GM21390 (cell line): ENCODE results near the gene HAUS8.
"Not testable (repeated sequence)": the region's sequence is repeated elsewhere in the genome, so short reads cannot be mapped to it uniquely, and the experiment has no call there.

Experiments used
- ATAC-seq: cut with Tn5 transposase; IDR thresholded peaks from one replicate; pipeline ENCODE4 v1.9.1; 2021; ENCODE audit not compliant: unreplicated experiment

Gene HAUS8

GRCh38 chr19:17075035-17075863 is at the start of gene HAUS8, which contains the start of gene MYO9B:
HAUS8 (minus strand) TSS chr19:17075452; CDS start chr19:17075422, 30 bp downstream.
MYO9B (plus strand) TSS chr19:17075777; CDS start chr19:17101718, 25,941 bp downstream.
- ATAC-seq, result peak; percentile 64

- no peak for ATAC-seq
Measured at GRCh38 chr19:17124025-17124424, 48.8 kb upstream of the HAUS8 start.

- no peak for ATAC-seq
Measured at GRCh38 chr19:17123041-17123440, 47.8 kb upstream of the HAUS8 start.

GRCh38 chr19:17121736-17122293 is 46.6 kb upstream of the HAUS8 start:
- no peak for ATAC-seq

- no peak for ATAC-seq
Measured at GRCh38 chr19:17118957-17119356, 43.7 kb upstream of the HAUS8 start.

GRCh38 chr19:17116996-17117702 is 41.9 kb upstream of the HAUS8 start:
- ATAC-seq, result no peak

- ATAC-seq, result no peak
Measured at GRCh38 chr19:17114414-17114831, 39.2 kb upstream of the HAUS8 start.

- ATAC-seq, result no peak
Measured at GRCh38 chr19:17113127-17113785, 38.0 kb upstream of the HAUS8 start.

GRCh38 chr19:17112700-17113099 is 37.4 kb upstream of the HAUS8 start:
- ATAC-seq, result no peak

- no peak for ATAC-seq
Measured at GRCh38 chr19:17112271-17112670, 37.0 kb upstream of the HAUS8 start.

GRCh38 chr19:17111766-17112165 is 36.5 kb upstream of the HAUS8 start:
- ATAC-seq, result no peak

GRCh38 chr19:17110599-17110966 is 35.3 kb upstream of the HAUS8 start:
- no peak for ATAC-seq

- ATAC-seq, result no peak
Measured at GRCh38 chr19:17109962-17110598, 34.8 kb upstream of the HAUS8 start.

- no peak for ATAC-seq
Measured at GRCh38 chr19:17109300-17109699, 34.0 kb upstream of the HAUS8 start.

- no peak for ATAC-seq
Measured at GRCh38 chr19:17108453-17108784, 33.2 kb upstream of the HAUS8 start.

GRCh38 chr19:17107546-17108452 is 32.5 kb upstream of the HAUS8 start:
- no peak for ATAC-seq

GRCh38 chr19:17106964-17107363 is 31.7 kb upstream of the HAUS8 start:
- ATAC-seq, result not testable (repeated sequence)

GRCh38 chr19:17105556-17105955 is 30.3 kb upstream of the HAUS8 start:
- ATAC-seq, result no peak

GRCh38 chr19:17104679-17105078 is 29.4 kb upstream of the HAUS8 start:
- ATAC-seq, result no peak

GRCh38 chr19:17103177-17103576 is 27.9 kb upstream of the HAUS8 start:
- no peak for ATAC-seq
